SU-DHL-6 (cell line): ENCODE results near the gene ACTN1.

Experiments used
- H2AFZ ChIP-seq: fragments of 200-600 bp; sonication (generic); 2 replicates; pipeline ENCODE4 v1.6.1; 2014; ENCODE audit warnings: low read depth, mild to moderate bottlenecking, moderate library complexity, mixed read lengths, antibody characterized with exemption, low read length; ENCODE audit not compliant: severe bottlenecking
- H3F3A ChIP-seq: fragments of 200-600 bp; shearing (Covaris generic); 2 replicates; pipeline ENCODE4 v1.6.0; 2016; ENCODE audit warnings: antibody characterized with exemption, mild to moderate bottlenecking; ENCODE audit not compliant: insufficient read depth
- H3K27ac ChIP-seq: fragments of 200-600 bp; sonication (generic); 2 replicates; pipeline ENCODE4 v1.5.1; 2016; ENCODE audit warnings: low read depth, mild to moderate bottlenecking, low read length, moderate library complexity, mixed read lengths
- H3K27me3 ChIP-seq: fragments of 200-600 bp; sonication (generic), shearing (Covaris generic); 2 replicates; pipeline ENCODE4 v1.6.0; 2014; ENCODE audit warnings: mild to moderate bottlenecking, low read length
- H3K36me3 ChIP-seq: fragments of 200-600 bp; sonication (generic); 2 replicates; pipeline ENCODE4 v1.6.1; 2014; ENCODE audit warnings: mild to moderate bottlenecking, low read length, mixed read lengths
- H3K4me2 ChIP-seq: fragments of 300-600, 200-600 bp; shearing (Covaris generic), sonication (generic); 2 replicates; pipeline ENCODE4 v1.6.0; 2014; ENCODE audit warnings: low read length, low read depth, mild to moderate bottlenecking; ENCODE audit not compliant: poor library complexity, severe bottlenecking
- H3K4me3 ChIP-seq: fragments of 200-600 bp; sonication (generic); 2 replicates; pipeline ENCODE4 v1.5.1; 2014; ENCODE audit warnings: antibody characterized with exemption, low read length, mild to moderate bottlenecking, mixed read lengths; ENCODE audit not compliant: insufficient read depth, poor library complexity, severe bottlenecking
- H3K79me2 ChIP-seq: fragments of 200-600 bp; sonication (generic); 2 replicates; pipeline ENCODE4 v1.6.1; 2014; ENCODE audit warnings: mild to moderate bottlenecking, low read length, moderate library complexity; ENCODE audit not compliant: insufficient read depth
- H3K9ac ChIP-seq: fragments of 200-600 bp; sonication (generic); 2 replicates; pipeline ENCODE4 v1.7.0; 2014; ENCODE audit warnings: mild to moderate bottlenecking, low read length
- H3K9me2 ChIP-seq: fragments of 200-600 bp; sonication (generic); replicated peaks from 2 replicates; pipeline ENCODE4 v1.6.1; 2014; ENCODE audit warnings: low read length; ENCODE audit not compliant: insufficient read depth
- H3K9me3 ChIP-seq: fragments of 200-600 bp; sonication (generic); 2 replicates; pipeline ENCODE4 v1.6.1; 2014; ENCODE audit warnings: low read length, mixed read lengths; ENCODE audit not compliant: insufficient read depth
- H4K20me1 ChIP-seq: fragments of 200-600 bp; sonication (generic); 2 replicates; pipeline ENCODE4 v1.6.1; 2014; ENCODE audit warnings: low read depth, mild to moderate bottlenecking, antibody characterized with exemption, low read length, moderate library complexity, mixed read lengths
- CTCF ChIP-seq: fragments of 200-600 bp; sonication (generic); IDR thresholded peaks from one replicate; pipeline ENCODE4 v1.5.1; 2017; ENCODE audit warnings: antibody characterized with exemption, mild to moderate bottlenecking, low read length, moderate library complexity; ENCODE audit not compliant: insufficient read depth, poor library complexity, severe bottlenecking
- EZH2phosphoT487 ChIP-seq: fragments of 200-600 bp; sonication (generic), shearing (Covaris generic); conservative IDR thresholded peaks from 2 replicates; pipeline ENCODE4 v1.6.1; 2018; ENCODE audit warnings: mild to moderate bottlenecking, antibody characterized with exemption, low read length, moderate library complexity, mixed read lengths

ACTN1 gene

GRCh38 chr14:68952531-68953195, 26.4 kb downstream of the ACTN1 start:
- Histone ChIP-seq H3K9me2 (no peaks in the 10 kb centered on the region), H3K4me3 (no peak overlapping the region), H3K27me3 (no peaks in the 10 kb centered on the region; the same call in 1 of the 2 replicates), H3K9ac (no peak overlapping the region), H2AFZ (no peak overlapping the region), H3K4me2 (no peak overlapping the region), H3K27ac (no peak overlapping the region), H3K36me3 (no peaks in the 10 kb centered on the region), H3F3A (no peaks in the 10 kb centered on the region), H3K9me3 (no peaks in the 10 kb centered on the region), H3K79me2 (no peaks in the 10 kb centered on the region), H4K20me1 (no peaks in the 10 kb centered on the region)
- TF ChIP-seq EZH2phosphoT487 (no peak), CTCF (no peak)

GRCh38 chr14:68951800-68952530, 27.1 kb downstream of the ACTN1 start:
- Histone ChIP-seq H2AFZ (no peak overlapping the region), H3K9me3 (no peaks in the 10 kb centered on the region), H3K79me2 (no peaks in the 10 kb centered on the region), H3K27me3 (no peaks in the 10 kb centered on the region; the same call in 1 of the 2 replicates), H3K36me3 (no peaks in the 10 kb centered on the region), H3K4me3 (no peak overlapping the region), H3K27ac (no peak overlapping the region), H3K9ac (no peak overlapping the region), H3F3A (no peaks in the 10 kb centered on the region), H4K20me1 (no peaks in the 10 kb centered on the region), H3K4me2 (no peak overlapping the region), H3K9me2 (no peaks in the 10 kb centered on the region)
- TF ChIP-seq EZH2phosphoT487: no peak

- Histone ChIP-seq H3K27me3 (no peaks in the 10 kb centered on the region), H3K4me2 (no peak overlapping the region), H3K9me2 (no peaks in the 10 kb centered on the region), H3K27ac (no peak overlapping the region), H2AFZ (no peak overlapping the region), H4K20me1 (no peaks in the 10 kb centered on the region), H3K79me2 (no peaks in the 10 kb centered on the region), H3F3A (no peaks in the 10 kb centered on the region), H3K9me3 (no peaks in the 10 kb centered on the region), H3K4me3 (no peak overlapping the region), H3K36me3 (no peaks in the 10 kb centered on the region), H3K9ac (no peak overlapping the region)
- no peak for TF ChIP-seq EZH2phosphoT487
- no peak for TF ChIP-seq CTCF
Measured at GRCh38 chr14:68951035-68951797, 27.9 kb downstream of the ACTN1 start.
